ENCODE measurements around the gene DYNLT3. TPM values are rescaled to one million over a fixed set of nuclear protein-coding genes. Genes with fewer than 3 reads are reported as not detected.

The DYNLT3 gene
- total RNA-seq, 1 donor from 2014 or later, result 10.8 TPM

DNA sequence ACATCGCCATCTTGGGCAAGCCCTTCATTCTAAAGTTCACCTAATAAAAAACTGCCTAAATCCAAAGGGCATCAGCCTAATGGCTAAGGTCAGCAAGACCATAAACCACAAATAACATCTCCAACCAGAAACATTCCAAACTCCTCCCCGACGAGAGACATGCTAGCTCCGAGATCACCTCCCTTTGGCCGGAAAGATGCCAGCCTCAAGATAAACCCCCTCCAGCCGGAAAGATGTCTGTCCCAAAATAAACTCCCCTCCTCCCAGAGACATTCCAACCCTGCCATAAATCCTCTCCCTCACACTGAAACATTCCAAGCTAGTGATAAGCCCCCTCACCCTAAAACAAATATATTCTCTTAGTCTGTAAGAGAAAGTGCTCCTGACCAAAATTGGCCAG is 13.3 kb upstream of the DYNLT3 start:
- Mint-ChIP-seq H3K9me3 (peaks cover 33% of the 10 kb centered on the region), H3K4me1 (peaks cover 16% of the 10 kb centered on the region), H3K36me3 (no peaks in the 10 kb centered on the region), H3K4me3 (no peak overlapping the region), H3K27me3 (ENCODE audit: low read depth) (no peaks in the 10 kb centered on the region), H3K27ac (peak overlapping the region; percentile 3)
- TF ChIP-seq CTCF (IDR thresholded peaks at IDR 0.05; ENCODE audit: unreplicated experiment), result no peak
- no peak for DNase-seq (ENCODE audit: low spot score in 2 of 2, unreplicated experiment in 2 of 2)

GRCh38 chrX:37854748-37855147 is 7.4 kb upstream of the DYNLT3 start:
- no peak for TF ChIP-seq CTCF (IDR thresholded peaks at IDR 0.05; ENCODE audit: unreplicated experiment)
- Mint-ChIP-seq H3K4me1 (no peaks in the 10 kb centered on the region), H3K36me3 (no peaks in the 10 kb centered on the region), H3K4me3 (no peak overlapping the region), H3K27me3 (ENCODE audit: low read depth) (no peaks in the 10 kb centered on the region), H3K27ac (no peak overlapping the region), H3K9me3 (peaks cover 26% of the 10 kb centered on the region)
- DNase-seq (ENCODE audit: low spot score in 2 of 2, unreplicated experiment in 2 of 2), result no peak

DNA sequence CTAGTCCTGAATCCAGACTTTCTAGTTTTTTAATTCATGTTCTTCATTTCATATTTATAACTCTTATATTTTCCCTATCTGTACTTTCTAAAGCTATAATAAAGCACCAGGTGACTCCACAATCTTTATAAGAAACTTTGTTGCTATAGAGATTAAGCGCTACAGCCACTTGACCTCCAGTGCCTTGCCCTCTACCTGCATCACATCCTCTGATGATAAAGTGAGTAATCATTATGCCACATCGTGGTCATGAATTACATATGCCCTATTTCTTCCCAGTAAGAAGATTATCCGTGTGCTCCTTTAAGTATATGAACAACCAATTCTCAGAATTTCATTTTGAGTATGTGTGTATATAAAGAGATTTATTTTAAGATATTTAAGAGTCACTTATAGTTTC is 6.8 kb upstream of the DYNLT3 start:
- Mint-ChIP-seq H3K36me3 (no peaks in the 10 kb centered on the region), H3K9me3 (peaks cover 26% of the 10 kb centered on the region), H3K4me3 (no peak overlapping the region), H3K4me1 (no peaks in the 10 kb centered on the region), H3K27ac (no peak overlapping the region), H3K27me3 (ENCODE audit: low read depth) (no peaks in the 10 kb centered on the region)
- TF ChIP-seq CTCF (IDR thresholded peaks at IDR 0.05; ENCODE audit: unreplicated experiment), result no peak
- DNase-seq (ENCODE audit: low spot score in 2 of 2, unreplicated experiment in 2 of 2), result no peak

GRCh38 chrX:37847733-37848197 is 394 bp upstream of the DYNLT3 start:
- peaks cover 3% of the 10 kb centered on the region for H3K4me1 Mint-ChIP-seq
- H3K9me3 Mint-ChIP-seq, result peaks cover 12% of the 10 kb centered on the region
- H3K36me3 Mint-ChIP-seq, result no peaks in the 10 kb centered on the region
- no peak for TF ChIP-seq CTCF (IDR thresholded peaks at IDR 0.05; ENCODE audit: unreplicated experiment)
- no peak for DNase-seq (ENCODE audit: low spot score in 2 of 2, unreplicated experiment in 2 of 2)
- H3K27ac Mint-ChIP-seq, result peak overlapping the region; percentile 95
- no peaks in the 10 kb centered on the region for H3K27me3 Mint-ChIP-seq (ENCODE audit: low read depth)
- peak overlapping the region; percentile 80 for H3K4me3 Mint-ChIP-seq

DNA sequence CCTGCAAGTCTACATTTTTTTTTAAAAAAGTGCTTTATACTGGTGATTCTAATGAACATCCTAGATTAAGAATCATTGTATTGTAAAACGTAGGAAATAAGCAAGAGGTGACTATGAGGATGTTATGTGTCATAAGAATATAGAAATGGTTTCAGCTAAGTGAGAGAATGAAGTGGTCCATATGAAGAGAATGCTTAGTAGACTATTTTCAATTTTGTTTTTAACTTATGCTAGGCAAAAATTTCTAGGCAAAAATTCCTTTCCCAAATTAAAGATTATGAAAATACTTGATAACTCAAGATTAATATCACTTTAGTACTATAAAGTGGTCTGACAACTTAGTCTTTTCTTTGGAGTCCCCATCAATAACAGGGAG is 825 bp downstream of the DYNLT3 start:
- TF ChIP-seq CTCF (IDR thresholded peaks at IDR 0.05; ENCODE audit: unreplicated experiment), result no peak
- Mint-ChIP-seq H3K9me3 (peaks cover 9% of the 10 kb centered on the region), H3K4me3 (peak overlapping the region; percentile 80), H3K4me1 (peaks cover 3% of the 10 kb centered on the region), H3K27me3 (ENCODE audit: low read depth) (no peaks in the 10 kb centered on the region), H3K27ac (peak overlapping the region; percentile 3), H3K36me3 (no peaks in the 10 kb centered on the region)
- DNase-seq (ENCODE audit: low spot score in 2 of 2, unreplicated experiment in 2 of 2), result no peak

DNA sequence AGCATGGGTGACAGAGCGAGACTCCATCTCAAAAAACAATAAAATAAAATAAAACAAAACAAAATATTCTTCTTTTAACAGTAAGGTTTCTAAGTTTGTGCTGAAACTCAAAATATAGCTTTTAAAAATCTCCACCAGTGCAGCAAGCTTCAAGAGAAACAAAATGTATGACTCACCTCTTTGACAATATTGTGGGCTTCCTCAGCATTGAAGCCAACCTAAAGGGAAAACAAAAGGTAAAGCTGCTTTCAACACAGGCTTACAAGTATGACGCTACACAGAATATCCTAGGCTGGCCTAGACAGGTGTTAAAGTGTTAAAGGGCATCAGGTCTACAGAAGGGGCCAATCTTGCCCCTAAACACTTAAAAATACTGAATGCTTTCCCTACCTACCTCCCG is 1.2 kb downstream of the DYNLT3 start:
- Mint-ChIP-seq H3K9me3 (peaks cover 9% of the 10 kb centered on the region), H3K4me1 (peaks cover 3% of the 10 kb centered on the region), H3K27ac (peak overlapping the region; percentile 3), H3K36me3 (peaks cover 2% of the 10 kb centered on the region), H3K4me3 (peak overlapping the region; percentile 80), H3K27me3 (ENCODE audit: low read depth) (no peaks in the 10 kb centered on the region)
- DNase-seq (ENCODE audit: low spot score in 2 of 2, unreplicated experiment in 2 of 2), result no peak
- TF ChIP-seq CTCF (IDR thresholded peaks at IDR 0.05; ENCODE audit: unreplicated experiment), result no peak
